Memory B cell (primary cell): ENCODE data around the gene SLCO6A1.
"Not testable (repeated sequence)": the region's sequence is repeated elsewhere in the genome, so short reads cannot be mapped to it uniquely, and the experiment has no call there.

Experiments
- ATAC-seq: fragments of 150-1000 bp; cut with Tn5 transposase; 2 replicates; pipeline ENCODE4 v1.10.0; 2021; ENCODE audit warnings: low read depth, mild to moderate bottlenecking, moderate library complexity
- DNase-seq, 2 donors: peaks; one replicate each; pipeline ENCODE4 v3.0.0; 2022; ENCODE audit warnings: low spot score in 2 of 2
- H3K27ac Mint-ChIP-seq: one replicate; pipeline ENCODE4 v1.8.0; 2022; ENCODE audit warnings: mild to moderate bottlenecking, moderate library complexity, mixed read lengths
- H3K27me3 Mint-ChIP-seq: one replicate; pipeline ENCODE4 v1.8.0; 2022; ENCODE audit warnings: mixed read lengths
- H3K36me3 Mint-ChIP-seq: one replicate; pipeline ENCODE4 v1.8.0; 2022; ENCODE audit warnings: mild to moderate bottlenecking, mixed read lengths
- H3K4me1 Mint-ChIP-seq: one replicate; pipeline ENCODE4 v1.8.0; 2022; ENCODE audit warnings: mixed read lengths
- H3K4me3 Mint-ChIP-seq: one replicate; pipeline ENCODE4 v1.8.0; 2022; ENCODE audit warnings: mild to moderate bottlenecking, moderate library complexity, mixed read lengths
- H3K9me3 Mint-ChIP-seq: one replicate; pipeline ENCODE4 v1.8.0; 2022; ENCODE audit warnings: mixed read lengths

SLCO6A1 gene

GRCh38 chr5:102527547-102527946, 28.7 kb upstream of the SLCO6A1 start:
- DNase-seq (no peak), ATAC-seq (no peak)
- Mint-ChIP-seq H3K4me3 (no peak overlapping the region), H3K36me3 (no peaks in the 10 kb centered on the region), H3K27ac (no peak overlapping the region), H3K27me3 (no peaks in the 10 kb centered on the region), H3K4me1 (peaks cover 4% of the 10 kb centered on the region), H3K9me3 (peaks cover 5% of the 10 kb centered on the region)

- Mint-ChIP-seq H3K4me1 (peaks cover 4% of the 10 kb centered on the region), H3K9me3 (peaks cover 5% of the 10 kb centered on the region), H3K4me3 (no peak overlapping the region), H3K27ac (no peak overlapping the region), H3K27me3 (no peaks in the 10 kb centered on the region), H3K36me3 (no peaks in the 10 kb centered on the region)
- DNase-seq = no peak
- ATAC-seq = peak; percentile 58
Measured at GRCh38 chr5:102523541-102524175, 24.9 kb upstream of the SLCO6A1 start.

GRCh38 chr5:102511666-102512065, 12.9 kb upstream of the SLCO6A1 start:
- no peak overlapping the region for H3K27ac Mint-ChIP-seq
- H3K27me3 Mint-ChIP-seq = peaks cover 4% of the 10 kb centered on the region
- DNase-seq (no peak), ATAC-seq (no peak)
- no peak overlapping the region for H3K4me3 Mint-ChIP-seq
- no peaks in the 10 kb centered on the region for H3K4me1 Mint-ChIP-seq
- no peaks in the 10 kb centered on the region for H3K36me3 Mint-ChIP-seq
- H3K9me3 Mint-ChIP-seq = no peaks in the 10 kb centered on the region

- not testable (repeated sequence) for DNase-seq, H3K4me1 Mint-ChIP-seq, H3K4me3 Mint-ChIP-seq, H3K36me3 Mint-ChIP-seq, H3K9me3 Mint-ChIP-seq, H3K27ac Mint-ChIP-seq, ATAC-seq, H3K27me3 Mint-ChIP-seq
Measured at GRCh38 chr5:102491261-102491914, 7.4 kb downstream of the SLCO6A1 start.

GRCh38 chr5:102483736-102484135, 15.1 kb downstream of the SLCO6A1 start:
- Mint-ChIP-seq H3K36me3 (no peaks in the 10 kb centered on the region), H3K27me3 (no peaks in the 10 kb centered on the region)

GRCh38 chr5:102481054-102481715, 17.6 kb downstream of the SLCO6A1 start:
- ATAC-seq (no peak), DNase-seq (no peak)
- no peak overlapping the region for H3K27ac Mint-ChIP-seq

More at GRCh38 chr5:102483736-102484135, 15.1 kb downstream of the SLCO6A1 start:
- H3K27ac Mint-ChIP-seq = no peak overlapping the region
- no peaks in the 10 kb centered on the region for H3K9me3 Mint-ChIP-seq
- ATAC-seq (no peak), DNase-seq (no peak)
- H3K4me3 Mint-ChIP-seq = no peak overlapping the region
- H3K4me1 Mint-ChIP-seq = no peaks in the 10 kb centered on the region

GRCh38 chr5:102453716-102454115, 45.1 kb downstream of the SLCO6A1 start:
- H3K27me3 Mint-ChIP-seq = no peaks in the 10 kb centered on the region
- DNase-seq (no peak), ATAC-seq (no peak)
- no peaks in the 10 kb centered on the region for H3K36me3 Mint-ChIP-seq
- H3K27ac Mint-ChIP-seq = no peak overlapping the region
- no peaks in the 10 kb centered on the region for H3K4me1 Mint-ChIP-seq
- H3K9me3 Mint-ChIP-seq = no peaks in the 10 kb centered on the region
- H3K4me3 Mint-ChIP-seq = no peak overlapping the region

More at GRCh38 chr5:102481054-102481715, 17.6 kb downstream of the SLCO6A1 start:
- no peaks in the 10 kb centered on the region for H3K4me1 Mint-ChIP-seq
- H3K9me3 Mint-ChIP-seq = no peaks in the 10 kb centered on the region
- H3K4me3 Mint-ChIP-seq = no peak overlapping the region
- H3K27me3 Mint-ChIP-seq = no peaks in the 10 kb centered on the region
- H3K36me3 Mint-ChIP-seq = no peaks in the 10 kb centered on the region

- Mint-ChIP-seq H3K27me3 (no peaks in the 10 kb centered on the region), H3K36me3 (no peaks in the 10 kb centered on the region), H3K27ac (no peak overlapping the region), H3K4me3 (no peak overlapping the region), H3K9me3 (no peaks in the 10 kb centered on the region), H3K4me1 (no peaks in the 10 kb centered on the region)
- DNase-seq = no peak
- ATAC-seq = no peak
Measured at GRCh38 chr5:102451082-102451481, 47.7 kb downstream of the SLCO6A1 start.

- no peak for ATAC-seq
- no peak overlapping the region for H3K4me3 Mint-ChIP-seq
Measured at GRCh38 chr5:102450313-102450990, 48.3 kb downstream of the SLCO6A1 start.

GRCh38 chr5:102433473-102433872, 65.3 kb downstream of the SLCO6A1 start:
- DNase-seq (no peak), ATAC-seq (no peak)
- Mint-ChIP-seq H3K4me3 (no peak overlapping the region), H3K36me3 (no peaks in the 10 kb centered on the region), H3K4me1 (no peaks in the 10 kb centered on the region), H3K9me3 (peaks cover 7% of the 10 kb centered on the region), H3K27ac (no peak overlapping the region), H3K27me3 (peaks cover 1% of the 10 kb centered on the region)

More at GRCh38 chr5:102450313-102450990, 48.3 kb downstream of the SLCO6A1 start:
- Mint-ChIP-seq H3K4me1 (no peaks in the 10 kb centered on the region), H3K27me3 (no peaks in the 10 kb centered on the region), H3K9me3 (no peaks in the 10 kb centered on the region), H3K36me3 (no peaks in the 10 kb centered on the region), H3K27ac (no peak overlapping the region)
- DNase-seq = no peak

- Mint-ChIP-seq H3K9me3 (peaks cover 6% of the 10 kb centered on the region), H3K36me3 (no peaks in the 10 kb centered on the region), H3K27ac (no peak overlapping the region), H3K27me3 (peaks cover 1% of the 10 kb centered on the region), H3K4me3 (no peak overlapping the region), H3K4me1 (no peaks in the 10 kb centered on the region)
- ATAC-seq = no peak
- DNase-seq = no peak
Measured at GRCh38 chr5:102421647-102422046, 77.2 kb downstream of the SLCO6A1 start.

- Mint-ChIP-seq H3K9me3 (no peaks in the 10 kb centered on the region), H3K36me3 (no peaks in the 10 kb centered on the region), H3K4me3 (no peak overlapping the region), H3K4me1 (no peaks in the 10 kb centered on the region), H3K27me3 (peaks cover 1% of the 10 kb centered on the region), H3K27ac (no peak overlapping the region)
- no peak for DNase-seq
- no peak for ATAC-seq
Measured at GRCh38 chr5:102418531-102418930, 80.3 kb downstream of the SLCO6A1 start.

GRCh38 chr5:102414448-102414847, 84.4 kb downstream of the SLCO6A1 start:
- Mint-ChIP-seq H3K4me3 (no peak overlapping the region), H3K27me3 (no peaks in the 10 kb centered on the region), H3K9me3 (no peaks in the 10 kb centered on the region), H3K27ac (no peak overlapping the region), H3K36me3 (no peaks in the 10 kb centered on the region), H3K4me1 (no peaks in the 10 kb centered on the region)
- DNase-seq = no peak
- no peak for ATAC-seq

- no peak overlapping the region for H3K4me3 Mint-ChIP-seq
- no peaks in the 10 kb centered on the region for H3K36me3 Mint-ChIP-seq
- DNase-seq (no peak), ATAC-seq (no peak)
- H3K9me3 Mint-ChIP-seq = peaks cover 10% of the 10 kb centered on the region
- no peaks in the 10 kb centered on the region for H3K4me1 Mint-ChIP-seq
- no peak overlapping the region for H3K27ac Mint-ChIP-seq
- H3K27me3 Mint-ChIP-seq = no peaks in the 10 kb centered on the region
Measured at GRCh38 chr5:102388235-102388634, 110.6 kb downstream of the SLCO6A1 start.
